ENCODE data around the gene DOCK2. TPM values are rescaled to one million over a fixed set of nuclear protein-coding genes. Genes with fewer than 3 reads are reported as not detected.
A peak's percentile ranks its signal among the peaks of the same experiment; 100 is the strongest.

The DOCK2 gene
- total RNA-seq (2022) (not detected in 2 replicates), Bru-seq, nascent RNA (percentile 1 among the genes with signal in this experiment), BruChase-seq, experiment 1, labeled RNA remaining after a 6-hour chase (percentile 3 among the genes with signal in this experiment), BruChase-seq, experiment 2, labeled RNA remaining after a 2-hour chase (percentile 1 among the genes with signal in this experiment)
- long read RNA-seq, result 0 reads

GRCh38 chr5:169637085-169637548 is at the start of gene DOCK2:
DOCK2 (plus strand) TSS chr5:169637275; CDS start chr5:169637327, 52 bp downstream.
- CTCF ChIA-PET, result no interaction called here
- peaks cover 9% of the 10 kb centered on the region for H3K9me3 Mint-ChIP-seq (ENCODE audit: low read depth, unreplicated experiment)
- no peaks in the 10 kb centered on the region for H3K4me1 Mint-ChIP-seq (ENCODE audit: low read depth, unreplicated experiment)
- no TSS peak for BruUV-seq (replicated peaks)
- TF ChIP-seq CTCF (IDR thresholded peaks at IDR 0.05; ENCODE audit: unreplicated experiment), result no peak
- DNase-seq, result no peak
- no peaks in the 10 kb centered on the region for H3K27me3 Mint-ChIP-seq (ENCODE audit: unreplicated experiment)
- H3K4me3 Mint-ChIP-seq (ENCODE audit: low read depth, unreplicated experiment), result no peak within 1 kb of the TSS
- intact Hi-C loops (cut with micrococcal nuclease; ENCODE audit: unreplicated experiment), result no loop called here
- H3K36me3 Mint-ChIP-seq (ENCODE audit: insufficient read depth, unreplicated experiment), result no peaks in the 10 kb centered on the region
- no peak within 1 kb of the TSS for H3K27ac Mint-ChIP-seq (ENCODE audit: unreplicated experiment)

DNA sequence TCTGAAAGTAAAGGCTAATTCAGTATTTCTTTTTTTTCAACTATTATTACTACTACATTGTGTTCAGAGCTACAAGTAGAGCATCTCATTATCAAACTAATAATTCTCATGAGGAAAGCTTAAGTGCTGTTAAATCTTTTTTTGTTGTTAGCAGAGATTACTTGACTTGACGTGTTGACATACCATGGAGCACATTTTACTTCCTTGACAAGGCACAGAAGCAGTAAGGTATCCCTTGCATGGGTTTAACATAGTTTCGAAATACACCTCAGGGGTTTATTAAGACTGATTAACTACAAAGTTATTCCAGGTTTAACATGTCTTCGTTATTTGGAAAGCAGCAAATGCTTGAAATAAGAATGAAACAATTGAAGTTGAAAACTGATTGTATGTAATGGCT is 46.5 kb upstream of the DOCK2 start:
- Mint-ChIP-seq H3K27ac (ENCODE audit: unreplicated experiment) (no peak overlapping the region), H3K4me3 (ENCODE audit: low read depth, unreplicated experiment) (no peak overlapping the region), H3K27me3 (ENCODE audit: unreplicated experiment) (no peaks in the 10 kb centered on the region), H3K4me1 (ENCODE audit: low read depth, unreplicated experiment) (peaks cover 16% of the 10 kb centered on the region), H3K9me3 (ENCODE audit: low read depth, unreplicated experiment) (no peaks in the 10 kb centered on the region), H3K36me3 (ENCODE audit: insufficient read depth, unreplicated experiment) (peaks cover 13% of the 10 kb centered on the region)
- no peak for DNase-seq
- CTCF ChIA-PET, result no interaction called here
- BruUV-seq (replicated peaks), result no TSS peak
- intact Hi-C loops (cut with micrococcal nuclease; ENCODE audit: unreplicated experiment), result no loop called here
- no peak for TF ChIP-seq CTCF (IDR thresholded peaks at IDR 0.05; ENCODE audit: unreplicated experiment)

GRCh38 chr5:169591636-169592035 is 45.4 kb upstream of the DOCK2 start:
- no TSS peak for BruUV-seq (replicated peaks)
- no peak overlapping the region for H3K27ac Mint-ChIP-seq (ENCODE audit: unreplicated experiment)
- H3K4me1 Mint-ChIP-seq (ENCODE audit: low read depth, unreplicated experiment), result peaks cover 6% of the 10 kb centered on the region
- no peak for TF ChIP-seq CTCF (IDR thresholded peaks at IDR 0.05; ENCODE audit: unreplicated experiment)
- no peak for DNase-seq
- CTCF ChIA-PET, result no interaction called here
- no peaks in the 10 kb centered on the region for H3K27me3 Mint-ChIP-seq (ENCODE audit: unreplicated experiment)
- intact Hi-C loops (cut with micrococcal nuclease; ENCODE audit: unreplicated experiment), result no loop called here
- no peak overlapping the region for H3K4me3 Mint-ChIP-seq (ENCODE audit: low read depth, unreplicated experiment)
- no peaks in the 10 kb centered on the region for H3K9me3 Mint-ChIP-seq (ENCODE audit: low read depth, unreplicated experiment)
- peaks cover 13% of the 10 kb centered on the region for H3K36me3 Mint-ChIP-seq (ENCODE audit: insufficient read depth, unreplicated experiment)

DNA sequence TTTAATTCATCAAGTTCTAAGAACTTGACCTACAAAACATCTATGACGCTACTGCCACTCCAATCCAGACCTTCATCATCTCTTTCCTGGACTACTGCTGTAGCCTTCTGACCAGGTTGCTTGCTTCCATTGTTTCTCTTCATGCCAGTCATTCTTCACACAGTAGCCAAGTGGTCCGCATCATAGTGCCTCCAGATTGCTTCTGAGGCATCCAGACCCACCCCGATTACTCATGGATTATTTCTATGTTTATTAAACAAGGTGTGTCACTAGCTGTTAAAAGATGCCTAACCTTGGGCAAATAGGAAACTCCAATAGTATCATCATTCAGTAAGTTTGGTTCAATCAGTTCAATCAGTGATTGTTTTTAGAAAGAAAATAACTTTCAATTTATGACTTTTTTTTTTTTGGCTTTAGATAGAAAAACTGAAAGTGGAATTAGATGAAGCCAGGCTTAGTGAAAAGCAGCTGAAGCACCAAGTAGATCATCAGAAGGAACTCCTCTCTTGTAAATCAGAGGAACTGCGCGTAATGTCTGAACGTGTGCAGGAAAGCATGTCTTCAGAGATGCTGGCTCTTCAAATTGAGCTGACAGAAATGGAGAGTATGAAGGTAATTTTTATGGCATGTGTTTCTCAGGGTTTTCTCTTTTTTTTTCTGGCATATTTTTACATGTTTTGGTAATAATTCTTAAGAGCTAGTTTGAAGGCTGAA is 44.0 kb upstream of the DOCK2 start:
- no peak for DNase-seq
- no TSS peak for BruUV-seq (replicated peaks)
- H3K27ac Mint-ChIP-seq (ENCODE audit: unreplicated experiment), result no peak overlapping the region
- TF ChIP-seq CTCF (IDR thresholded peaks at IDR 0.05; ENCODE audit: unreplicated experiment), result no peak
- intact Hi-C loops (cut with micrococcal nuclease; ENCODE audit: unreplicated experiment), result no loop called here
- H3K9me3 Mint-ChIP-seq (ENCODE audit: low read depth, unreplicated experiment), result no peaks in the 10 kb centered on the region
- H3K4me1 Mint-ChIP-seq (ENCODE audit: low read depth, unreplicated experiment), result no peaks in the 10 kb centered on the region
- CTCF ChIA-PET, result interaction anchor here (0.6 to 0.7 kb wide), 3 partner anchors 19 to 210 kb away, joined by 3 to 8 read pairs (median 3); no protein-coding TSS in a partner anchor
- no peaks in the 10 kb centered on the region for H3K27me3 Mint-ChIP-seq (ENCODE audit: unreplicated experiment)
- H3K4me3 Mint-ChIP-seq (ENCODE audit: low read depth, unreplicated experiment), result no peak overlapping the region
- peaks cover 13% of the 10 kb centered on the region for H3K36me3 Mint-ChIP-seq (ENCODE audit: insufficient read depth, unreplicated experiment)

Measured in Calu3 (cell line).